ENCODE results near the gene MIOX.
"Not testable (repeated sequence)": the region's sequence is repeated elsewhere in the genome, so short reads cannot be mapped to it uniquely, and the experiment has no call there.

MIOX gene

DNA sequence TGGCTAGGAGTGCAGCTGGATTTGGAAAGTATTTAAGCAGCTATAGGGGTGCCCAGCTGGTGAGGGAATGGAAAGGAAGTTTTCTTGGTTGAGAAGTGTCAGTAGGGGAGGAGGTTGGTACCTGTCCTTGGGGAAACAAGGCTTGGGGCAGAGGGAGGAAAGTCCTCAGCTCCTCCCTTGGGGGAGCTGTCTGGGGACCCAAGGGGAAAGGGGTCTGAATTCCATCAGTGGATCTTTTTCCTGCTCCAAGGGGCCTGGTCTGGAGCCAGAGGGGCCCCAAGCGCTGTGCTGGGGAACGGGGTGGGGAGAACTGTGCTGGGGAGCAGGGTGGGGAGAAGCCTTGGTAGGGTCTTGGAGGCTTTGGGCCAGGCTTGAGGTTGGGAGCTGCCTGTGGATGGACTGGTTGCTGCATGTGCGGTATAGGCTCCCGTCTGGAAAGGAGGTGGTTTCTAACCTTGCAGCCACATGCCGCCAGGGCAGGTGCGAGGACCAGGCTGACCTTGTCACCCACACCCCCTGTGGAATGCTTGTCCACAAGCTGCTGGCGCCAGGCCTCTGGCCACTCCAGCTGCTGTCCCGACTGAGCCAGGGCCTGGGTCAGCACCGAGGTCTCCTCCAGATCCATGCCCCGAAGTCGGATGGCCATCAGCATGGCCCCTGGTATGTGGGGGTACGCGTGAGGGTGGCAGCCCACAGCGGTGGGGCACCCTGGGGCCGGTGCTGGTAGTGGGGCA lies 42.2 kb downstream of the MIOX start:
- in situ Hi-C loops (cut with MboI; ENCODE audit: low sequenced_read_pairs) = no loop called here

DNA sequence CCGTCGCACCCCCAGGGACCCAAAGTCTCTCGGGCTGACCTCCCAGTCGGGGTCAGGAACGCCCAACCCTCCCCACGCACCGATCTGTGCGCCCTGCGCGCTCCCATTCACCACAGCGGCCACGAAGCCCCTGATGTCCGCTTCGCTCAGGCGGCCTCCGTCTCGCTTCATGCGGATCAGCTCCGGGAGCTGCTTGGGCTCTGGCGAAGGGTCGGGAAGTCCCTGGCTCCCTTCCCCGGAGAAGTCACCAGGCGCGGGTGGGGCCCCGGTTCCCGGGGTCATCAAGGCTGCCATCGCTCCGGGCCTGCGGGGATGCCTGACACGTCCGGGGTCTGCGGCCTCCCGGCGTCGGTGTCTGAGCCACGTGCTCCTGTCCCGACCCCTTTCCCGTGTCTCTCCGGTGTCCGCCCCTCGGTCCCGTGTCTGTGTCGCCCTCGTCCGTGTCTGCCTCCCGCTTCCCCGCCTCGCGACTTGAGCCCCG lies 42.8 kb downstream of the MIOX start:
- in situ Hi-C loops (cut with MboI; ENCODE audit: low sequenced_read_pairs) = no loop called here

DNA sequence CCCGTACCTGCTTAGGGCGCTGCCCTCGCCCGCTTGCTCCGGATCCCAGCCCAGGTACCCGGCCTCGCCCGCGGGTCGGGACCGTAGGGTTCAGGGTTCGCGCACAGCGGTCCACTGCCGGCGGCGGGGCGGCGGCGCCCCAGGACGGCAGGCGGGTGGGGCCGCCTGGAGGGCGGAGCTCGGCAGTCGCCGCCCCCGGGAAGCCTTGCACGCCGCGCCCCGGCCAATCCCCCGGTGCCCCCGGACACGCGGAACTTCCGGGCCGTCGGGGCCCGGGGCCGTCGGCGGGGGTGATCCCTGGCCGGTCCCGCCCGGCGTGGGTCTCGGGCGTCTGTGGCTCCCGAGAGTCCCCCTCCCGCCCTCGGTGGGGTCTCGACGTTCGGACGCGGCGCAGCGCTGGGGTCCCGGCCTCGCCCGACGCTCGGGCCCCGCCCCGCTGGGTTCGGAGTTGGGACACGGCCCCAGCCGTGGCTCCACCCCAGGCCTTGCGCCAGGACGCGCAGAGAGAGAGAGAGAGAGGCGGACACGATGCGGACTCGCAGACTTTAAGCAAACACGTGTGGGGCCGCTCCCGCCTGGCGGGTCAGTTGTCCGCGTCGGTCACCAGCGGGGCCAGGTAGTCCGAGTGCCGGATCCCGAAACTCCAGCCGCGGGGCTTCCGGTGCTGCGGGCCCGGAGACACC lies 43.4 kb downstream of the MIOX start, which contains the start of gene TYMP:
Gene TYMP (minus strand): TSS at position 116 of the 683 bp plus-strand sequence. CDS start 303 bp downstream, outside the sequence.
- in situ Hi-C loops (cut with MboI; ENCODE audit: low sequenced_read_pairs) = no loop called here

DNA sequence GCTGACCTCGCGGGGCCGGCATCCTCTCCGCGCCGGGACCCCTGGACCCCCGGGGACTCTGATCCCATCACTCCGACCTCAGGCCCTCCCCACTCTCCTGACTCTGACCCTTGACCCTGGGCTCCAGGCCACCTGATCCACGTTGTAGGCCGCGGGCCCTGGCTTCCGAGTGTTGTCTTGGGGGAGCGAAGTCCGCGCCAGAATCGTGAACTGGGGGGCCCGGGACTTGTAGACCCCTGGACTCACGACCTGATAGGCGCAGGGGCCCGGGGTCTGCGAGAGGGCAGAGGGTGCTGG lies 43.9 kb downstream of the MIOX start:
- in situ Hi-C loops (cut with MboI; ENCODE audit: low sequenced_read_pairs) = no loop called here

DNA sequence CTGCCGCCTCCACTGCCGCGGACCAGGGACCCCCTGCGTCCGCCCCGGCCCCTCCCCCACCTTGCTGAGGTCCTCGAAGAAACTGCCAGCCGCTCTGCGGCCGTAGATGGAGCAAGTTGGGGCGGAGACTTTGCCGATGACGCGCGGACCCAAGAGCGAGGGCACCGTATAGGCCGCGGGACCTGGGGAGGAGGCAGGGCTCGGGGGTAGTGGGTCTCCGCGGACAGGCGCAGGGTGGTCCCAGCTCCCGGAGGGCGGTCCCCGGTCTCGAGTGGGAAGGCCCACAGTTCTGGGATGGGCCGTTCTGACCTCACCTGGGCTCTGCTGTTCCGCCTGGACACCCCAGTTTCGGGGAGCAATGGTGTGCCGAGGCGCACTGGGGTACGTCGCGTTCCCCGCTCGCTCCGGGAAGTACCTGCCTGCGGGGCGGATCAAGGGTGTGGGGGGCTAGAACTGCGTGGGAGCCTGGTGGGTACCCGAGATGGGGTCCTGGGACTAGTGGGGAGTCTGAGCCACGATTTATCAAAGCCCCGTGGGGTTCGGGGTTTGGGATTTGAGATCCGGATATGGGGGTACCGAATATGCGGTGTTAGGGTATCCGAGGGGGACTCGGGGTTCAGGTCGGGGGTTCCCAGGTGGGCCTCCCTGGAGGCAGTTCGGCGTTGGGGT lies 44.4 kb downstream of the MIOX start:
- in situ Hi-C loops (cut with MboI; ENCODE audit: low sequenced_read_pairs) = no loop called here

DNA sequence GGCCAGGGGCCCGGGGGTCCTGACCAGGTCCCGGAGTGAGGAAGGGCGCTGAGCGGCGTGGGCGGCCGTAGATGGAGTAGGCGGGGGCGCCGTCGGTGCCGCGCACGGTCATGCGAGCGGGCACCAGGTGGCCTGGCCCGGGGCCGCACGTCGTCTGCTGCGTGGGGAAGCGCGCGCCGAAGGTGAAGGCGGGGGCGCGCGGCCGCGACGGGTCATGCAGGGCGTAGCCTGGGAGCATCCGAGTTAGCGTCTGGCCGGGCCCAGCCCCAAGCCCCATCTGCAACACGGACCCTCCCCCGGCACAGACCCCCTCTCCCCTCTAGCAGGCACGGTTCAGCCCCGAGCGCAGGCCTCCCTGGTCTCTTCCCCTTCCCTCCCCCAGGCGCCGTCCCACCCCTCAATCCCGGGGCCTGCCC lies 44.9 kb downstream of the MIOX start:
- in situ Hi-C loops (cut with MboI; ENCODE audit: low sequenced_read_pairs) = no loop called here

DNA sequence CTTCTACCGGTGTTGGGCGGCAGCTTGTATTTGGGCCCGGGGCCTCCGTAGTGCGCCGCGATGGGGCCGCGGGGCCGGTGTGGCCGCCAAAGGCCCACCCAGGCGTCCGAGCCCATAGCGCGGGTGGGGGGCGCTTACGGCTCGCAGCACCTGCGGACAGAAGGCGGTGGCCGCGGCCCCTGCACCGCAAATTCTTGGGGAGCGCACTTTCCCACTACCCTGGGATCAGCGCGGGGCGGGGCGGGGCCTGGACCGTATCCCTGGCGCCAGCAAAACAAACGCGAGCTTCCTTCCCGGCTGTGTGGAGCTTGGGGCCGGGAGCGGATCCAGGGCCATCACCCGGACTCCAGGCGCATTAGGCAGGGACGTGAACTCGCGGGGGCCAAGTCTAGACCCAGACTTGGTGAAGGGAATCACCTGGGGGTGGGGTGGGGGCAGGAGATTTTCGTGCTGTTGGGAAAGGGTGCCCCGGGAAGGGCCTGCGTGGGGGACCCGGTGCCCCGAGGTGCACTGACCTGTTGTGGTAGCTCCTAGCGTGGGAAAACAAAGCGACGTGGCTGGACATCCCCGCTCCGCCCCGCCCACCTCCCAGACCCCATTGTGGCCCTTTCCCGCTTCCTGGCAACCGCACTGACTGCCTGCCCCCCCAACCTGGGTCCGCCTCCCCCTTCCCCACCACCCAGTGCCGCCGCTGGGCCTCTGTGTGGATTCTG lies 45.5 kb downstream of the MIOX start:
- in situ Hi-C loops (cut with MboI; ENCODE audit: low sequenced_read_pairs) = no loop called here

DNA sequence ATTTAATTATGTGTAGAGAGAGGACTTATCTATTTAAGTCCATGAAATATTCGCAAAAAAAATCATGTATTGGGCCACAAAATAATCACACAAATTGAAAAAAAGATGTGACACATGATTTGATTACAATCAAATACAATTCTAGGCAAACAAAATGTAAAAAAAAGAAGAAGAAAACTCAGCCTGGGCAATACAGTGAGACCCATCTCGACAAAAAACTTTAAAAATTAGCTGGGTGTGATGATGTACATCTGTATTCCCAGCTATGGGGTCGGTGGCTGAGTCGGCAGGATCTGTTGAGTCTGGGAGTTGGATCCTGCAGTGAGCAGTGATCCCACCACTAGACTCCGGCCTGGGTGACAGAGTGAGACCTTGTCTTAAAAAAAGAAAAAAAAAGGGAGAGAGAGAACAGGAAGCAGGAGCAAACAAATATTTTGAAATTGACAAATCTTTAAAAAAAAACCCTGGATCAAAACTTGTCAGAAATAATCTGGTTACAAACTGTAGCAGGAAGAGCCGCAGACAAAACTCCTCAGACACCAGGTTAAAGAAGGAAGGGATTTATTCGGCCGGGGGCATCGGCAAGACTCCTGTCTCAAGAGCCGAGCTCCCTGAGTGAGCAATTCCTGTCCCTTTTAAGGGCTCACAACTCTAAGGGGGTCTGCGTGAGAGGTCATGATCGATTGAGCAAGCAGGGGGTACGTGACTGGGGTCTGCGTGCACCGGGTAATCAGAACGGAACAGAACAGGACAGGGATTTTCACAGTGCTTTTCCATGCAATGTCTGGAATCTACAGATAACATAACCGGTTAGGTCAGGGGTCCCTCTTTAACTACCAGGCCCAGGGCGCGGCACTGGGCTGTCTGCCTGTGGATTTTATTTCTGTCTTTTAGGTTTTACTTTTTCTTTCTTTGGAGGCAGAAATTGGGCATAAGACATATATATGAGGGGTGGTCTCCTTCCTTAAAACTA lies 46.5 kb downstream of the MIOX start:
- in situ Hi-C loops (cut with MboI; ENCODE audit: low sequenced_read_pairs) = no loop called here

DNA sequence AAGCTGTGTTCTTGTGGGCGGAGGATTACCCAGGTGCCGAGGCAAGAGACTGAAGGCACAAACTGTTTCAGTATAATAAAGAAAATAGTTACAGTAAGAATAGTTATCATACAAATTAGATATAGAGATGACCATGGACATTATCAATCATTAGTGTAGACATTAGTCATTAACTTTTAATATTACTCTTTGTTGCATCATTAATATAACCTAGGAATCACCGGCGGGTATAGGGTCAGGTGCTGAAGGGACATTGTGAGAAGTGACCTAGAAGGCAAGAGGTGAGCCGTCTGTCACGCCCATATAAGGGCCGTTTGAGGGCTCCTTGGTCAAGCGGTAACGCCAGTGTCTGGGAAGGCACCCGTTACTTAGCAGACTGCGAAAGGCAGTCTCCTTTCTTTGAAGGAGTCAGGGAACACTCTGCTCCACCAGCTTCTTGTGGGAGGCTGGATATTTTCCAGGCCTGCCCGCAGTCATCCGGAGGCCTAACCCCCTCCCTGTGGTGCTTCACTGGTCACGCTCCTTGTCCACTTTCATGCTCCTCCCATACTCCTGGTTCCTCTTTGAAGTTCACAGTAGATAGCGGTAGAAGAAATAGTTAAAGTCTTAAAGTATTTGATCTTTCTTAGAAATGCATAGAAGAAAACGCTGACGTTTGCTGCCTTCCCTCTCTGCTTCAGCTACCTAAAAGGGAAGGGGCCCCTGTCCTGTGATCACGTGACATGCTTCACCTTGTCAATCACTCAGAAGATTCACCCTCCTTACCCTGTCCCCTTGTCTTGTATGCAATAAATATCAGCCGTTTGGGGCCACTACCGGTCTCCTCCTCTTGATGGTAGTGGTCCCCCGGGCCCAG lies 47.4 kb downstream of the MIOX start:
- in situ Hi-C loops (cut with MboI; ENCODE audit: low sequenced_read_pairs) = not testable (repeated sequence)

DNA sequence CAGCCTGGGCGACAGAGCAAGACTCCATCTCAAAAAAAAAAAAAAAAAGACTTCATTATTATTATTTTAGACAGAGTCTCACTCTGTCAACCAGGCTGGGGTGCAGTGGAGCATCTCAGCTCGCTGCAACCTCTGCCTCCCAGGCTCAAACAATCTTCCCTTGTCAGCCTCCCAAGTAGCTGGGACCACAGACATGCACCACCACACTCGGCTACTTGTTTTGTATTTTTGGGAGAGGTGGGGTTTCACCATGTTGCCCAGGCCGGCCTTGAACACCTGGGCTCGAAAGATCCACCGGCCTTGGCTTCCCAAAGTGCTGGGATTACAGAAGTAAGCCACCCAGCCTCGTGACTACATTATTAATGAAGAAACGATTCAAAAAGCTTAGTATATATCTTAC lies 48.5 kb downstream of the MIOX start:
- in situ Hi-C loops (cut with MboI; ENCODE audit: low sequenced_read_pairs) = no loop called here

DNA sequence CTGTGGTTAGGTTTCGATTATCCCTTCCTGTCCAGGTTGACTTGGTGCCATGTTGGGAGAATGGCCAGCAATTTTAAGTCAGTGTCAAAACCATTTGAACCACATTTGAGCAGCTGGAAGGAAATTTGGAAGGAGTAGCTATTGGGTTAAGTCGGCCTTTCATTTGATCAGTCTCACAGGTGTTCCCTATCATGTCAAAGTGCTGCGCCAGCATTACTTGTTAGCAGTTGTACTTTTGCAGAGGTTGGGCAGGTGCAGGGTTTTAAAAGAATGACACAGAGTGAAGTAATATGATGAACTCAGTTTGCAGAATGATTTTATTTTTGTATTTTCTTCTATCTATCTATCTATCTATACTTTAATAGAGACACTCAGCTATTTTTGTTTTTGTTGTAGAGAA lies 49.6 kb downstream of the MIOX start:
- in situ Hi-C loops (cut with MboI; ENCODE audit: low sequenced_read_pairs) = no loop called here

DNA sequence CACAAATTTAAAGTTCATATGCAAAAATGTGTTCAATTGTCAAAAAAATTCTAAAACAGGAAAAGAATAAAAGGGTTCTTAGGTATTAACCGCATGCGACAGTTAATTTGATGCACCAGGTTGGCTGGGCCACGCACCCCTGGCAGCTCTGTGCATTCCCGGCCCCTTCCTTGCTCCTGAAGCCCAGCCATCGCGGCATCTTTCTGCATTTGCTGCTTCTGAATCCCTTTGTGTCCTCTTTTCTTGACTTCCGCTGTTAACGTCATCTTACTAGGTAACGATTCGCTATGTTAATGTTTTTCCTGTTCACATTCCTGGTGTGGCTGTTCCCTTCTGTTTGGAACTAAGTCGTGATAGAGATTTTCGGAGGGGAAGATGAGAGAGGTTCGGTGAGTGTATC lies 51.1 kb downstream of the MIOX start:
- in situ Hi-C loops (cut with MboI; ENCODE audit: low sequenced_read_pairs) = no loop called here
